GM19468 (cell line): ENCODE measurements around the gene BOD1.

ENCODE experiments used
- ATAC-seq: cut with Tn5 transposase; IDR thresholded peaks from one replicate; pipeline ENCODE4 v1.9.1; 2021; ENCODE audit warnings: mild to moderate bottlenecking, moderate library complexity, moderate number of reproducible peaks; ENCODE audit not compliant: unreplicated experiment; ENCODE audit errors: extremely low read depth

BOD1 gene

GRCh38 chr5:173642191-173642816 is 25.9 kb upstream of the BOD1 start:
- no peak for ATAC-seq

- ATAC-seq = no peak
These were observed 23.8 kb upstream of the BOD1 start for GRCh38 chr5:173640156-173640804.

GRCh38 chr5:173638126-173639040 is 21.9 kb upstream of the BOD1 start:
- no peak for ATAC-seq

GRCh38 chr5:173637340-173637739 is 20.9 kb upstream of the BOD1 start:
- ATAC-seq = no peak

- ATAC-seq = no peak
These were observed 18.1 kb upstream of the BOD1 start for GRCh38 chr5:173634465-173634983.

- ATAC-seq = no peak
These were observed 16.9 kb upstream of the BOD1 start for GRCh38 chr5:173633304-173633703.

GRCh38 chr5:173631478-173631877 is 15.0 kb upstream of the BOD1 start:
- no peak for ATAC-seq

- ATAC-seq = no peak
These were observed 14.4 kb upstream of the BOD1 start for GRCh38 chr5:173630724-173631365.

GRCh38 chr5:173629628-173630027 is 13.2 kb upstream of the BOD1 start:
- no peak for ATAC-seq

- ATAC-seq = no peak
These were observed 12.1 kb upstream of the BOD1 start for GRCh38 chr5:173628501-173628900.

- ATAC-seq = no peak
These were observed 11.5 kb upstream of the BOD1 start for GRCh38 chr5:173627860-173628392.

- no peak for ATAC-seq
These were observed 10.8 kb upstream of the BOD1 start for GRCh38 chr5:173627271-173627670.

GRCh38 chr5:173626505-173626820 is 10.0 kb upstream of the BOD1 start:
- ATAC-seq = no peak

GRCh38 chr5:173625673-173626504 is 9.4 kb upstream of the BOD1 start:
- no peak for ATAC-seq

- ATAC-seq = no peak
These were observed 8.8 kb upstream of the BOD1 start for GRCh38 chr5:173625261-173625660.

- no peak for ATAC-seq
These were observed 7.8 kb upstream of the BOD1 start for GRCh38 chr5:173624282-173624681.

GRCh38 chr5:173623789-173624188 is 7.3 kb upstream of the BOD1 start:
- no peak for ATAC-seq

- no peak for ATAC-seq
These were observed 6.9 kb upstream of the BOD1 start for GRCh38 chr5:173623296-173623771.
